GM23248 (cell line): Measurements from ENCODE around the gene ZNF343. TPM values are rescaled to one million over a fixed set of nuclear protein-coding genes. Genes with fewer than 3 reads are reported as not detected.

ENCODE experiments used
- DNase-seq: peaks from one replicate; pipeline ENCODE4 v3.0.0-alpha.2; 2015
- H2AFZ ChIP-seq: fragments of 200-600 bp; sonication (generic); 2 replicates; pipeline ENCODE4 v1.6.1; 2016; ENCODE audit warnings: antibody characterized with exemption
- H3F3A ChIP-seq: fragments of 200-600 bp; sonication (generic); 2 replicates; pipeline ENCODE4 v1.6.1; 2016; ENCODE audit warnings: mild to moderate bottlenecking, antibody characterized with exemption, mixed run types; ENCODE audit not compliant: insufficient read depth
- H3K27ac ChIP-seq: fragments of 200-600 bp; sonication (generic); 2 replicates; pipeline ENCODE4 v1.5.1; 2016; ENCODE audit warnings: mild to moderate bottlenecking
- H3K27me3 ChIP-seq: fragments of 200-600 bp; sonication (generic); replicated peaks from 2 replicates; pipeline ENCODE4 v1.6.1; 2016; ENCODE audit warnings: mild to moderate bottlenecking; ENCODE audit not compliant: insufficient read depth
- H3K36me3 ChIP-seq: fragments of 200-600 bp; sonication (generic); 2 replicates; pipeline ENCODE4 v1.6.1; 2016; ENCODE audit warnings: low read depth, mild to moderate bottlenecking
- H3K4me1 ChIP-seq: fragments of 200-600 bp; sonication (generic); 2 replicates; pipeline ENCODE4 v1.6.1; 2016; ENCODE audit warnings: mild to moderate bottlenecking; ENCODE audit not compliant: insufficient read depth
- H3K4me2 ChIP-seq: fragments of 200-600 bp; sonication (generic); one replicate; pipeline ENCODE4 v1.6.1; 2016; ENCODE audit warnings: mild to moderate bottlenecking; ENCODE audit not compliant: unreplicated experiment
- H3K4me3 ChIP-seq: fragments of 200-600 bp; sonication (generic); 2 replicates; pipeline ENCODE4 v1.5.1; 2016; ENCODE audit warnings: mild to moderate bottlenecking
- H3K79me2 ChIP-seq: fragments of 200-600 bp; sonication (generic); 2 replicates; pipeline ENCODE4 v1.6.1; 2016; ENCODE audit warnings: mild to moderate bottlenecking; ENCODE audit not compliant: insufficient read depth
- H3K9ac ChIP-seq: fragments of 200-600 bp; sonication (generic); 2 replicates; pipeline ENCODE4 v1.6.1; 2016; ENCODE audit warnings: mild to moderate bottlenecking
- H3K9me2 ChIP-seq: fragments of 200-600 bp; sonication (generic); 2 replicates; pipeline ENCODE4 v1.6.1; 2016; ENCODE audit warnings: mixed run types, mild to moderate bottlenecking, moderate library complexity; ENCODE audit not compliant: insufficient read depth
- H3K9me3 ChIP-seq: fragments of 200-600 bp; sonication (generic); one replicate; pipeline ENCODE4 v1.6.1; 2017; ENCODE audit warnings: low read depth
- H4K20me1 ChIP-seq: fragments of 200-600 bp; sonication (generic); 2 replicates; pipeline ENCODE4 v1.6.0; 2016; ENCODE audit not compliant: insufficient read depth
- EZH2 ChIP-seq: fragments of 200-600 bp; sonication (generic); IDR thresholded peaks from 2 replicates; pipeline ENCODE4 v1.6.1; 2018; ENCODE audit warnings: antibody characterized with exemption, mild to moderate bottlenecking; ENCODE audit not compliant: insufficient read depth, poor library complexity, severe bottlenecking
- EZH2phosphoT487 ChIP-seq: fragments of 200-600 bp; sonication (generic); IDR thresholded peaks from 2 replicates; pipeline ENCODE4 v1.6.1; 2018; ENCODE audit warnings: antibody characterized with exemption, moderate library complexity, mild to moderate bottlenecking, low read depth; ENCODE audit not compliant: insufficient read depth
- WGBS, 2 experiments: methylation state at CpG; one replicate each; pipeline ENCODE4 v1.1.6; 2015 to 2017; ENCODE audit warnings: low lambda C conversion rate in 2 of 2, low coverage in 1 of 2; ENCODE audit errors: missing lambda C conversion rate in 2 of 2; 5-methylcytosine and 5-hydroxymethylcytosine counted together
- in situ Hi-C: fragments of 300-500 bp; cut with MboI; formaldehyde crosslinking; loops from 2 replicates; pipeline ENCODE4 v1.15.0; 2020
- polyA plus RNA-seq: library from polyadenylated mRNA; unstranded; fragments of >200 nt; fragmentation: Nextera tagmentation; extraction: Ambion mirVana; gene quantifications from 2 replicates; pipeline ENCODE4 v1.2.1, GENCODE V29; 2016
- total RNA-seq: library from RNA; depleted of rRNA; stranded (reverse); fragments of >200 nt; shearing (Covaris generic); gene quantifications from 2 replicates; pipeline ENCODE4 v1.2.3, GENCODE V29; 2014

Gene ZNF343
- total and polyA plus RNA-seq, 2 experiments from 2014 or later = 8.1 to 11.0 TPM

DNA sequence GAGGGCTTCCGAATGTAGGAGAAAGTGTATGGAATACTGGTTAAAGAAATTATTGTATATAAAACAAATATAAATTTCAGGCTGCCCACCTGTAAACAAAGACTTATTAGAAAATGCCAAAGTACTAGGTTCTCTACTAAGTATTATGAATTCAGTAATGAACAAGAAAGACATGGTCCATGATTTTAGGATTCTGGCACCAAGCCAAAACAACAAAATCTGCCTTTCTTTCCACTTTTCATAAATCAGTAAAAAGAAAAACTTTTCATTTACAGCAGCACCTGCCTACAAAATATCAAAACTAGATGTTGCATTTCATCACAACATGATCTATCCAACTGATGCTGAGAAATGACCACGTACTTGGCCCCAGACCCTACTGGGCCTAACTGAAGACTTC lies 23.6 kb downstream of the ZNF343 start:
- Histone ChIP-seq H3F3A (peaks cover 7% of the 10 kb centered on the region; the same call in 1 of the 2 replicates), H3K4me3 (no peak overlapping the region), H3K36me3 (peaks cover 49% of the 10 kb centered on the region), H3K4me2 (no peak overlapping the region), H3K9me2 (no peaks in the 10 kb centered on the region), H3K79me2 (no peaks in the 10 kb centered on the region), H3K9me3 (no peaks in the 10 kb centered on the region), H3K27me3 (no peaks in the 10 kb centered on the region), H2AFZ (no peak overlapping the region), H3K27ac (no peak overlapping the region), H3K4me1 (no peaks in the 10 kb centered on the region), H3K9ac (no peak overlapping the region), H4K20me1 (no peaks in the 10 kb centered on the region)
- 97 to 98% methylated on average over 2 of the region's 2 CpGs for WGBS, 2 experiments
- in situ Hi-C loops = no loop called here
- TF ChIP-seq EZH2 (no peak), EZH2phosphoT487 (no peak)
- no peak for DNase-seq

DNA sequence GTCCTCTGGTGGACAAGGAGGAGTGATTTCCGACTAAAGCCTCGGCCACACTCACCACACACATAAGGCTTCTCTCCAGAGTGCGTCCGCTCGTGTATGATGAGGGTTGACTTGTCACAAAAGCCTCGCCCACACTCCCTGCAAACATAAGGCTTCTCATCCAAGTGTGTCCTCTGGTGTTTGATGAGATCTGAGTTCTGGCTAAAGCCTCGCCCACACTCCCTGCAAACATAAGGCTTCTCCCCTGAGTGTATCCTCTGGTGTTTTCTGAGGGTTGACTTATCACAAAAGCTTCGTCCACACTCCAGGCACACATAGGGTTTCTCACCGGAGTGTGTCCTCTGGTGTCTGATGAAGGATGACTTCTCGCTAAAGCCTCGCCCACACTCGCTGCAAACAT lies 25.2 kb downstream of the ZNF343 start:
- peaks cover 7% of the 10 kb centered on the region; the same call in 1 of the 2 replicates for H3F3A ChIP-seq
- no peak for DNase-seq
- TF ChIP-seq EZH2phosphoT487 = no peak
- no peak for TF ChIP-seq EZH2
- no peak overlapping the region for H3K4me3 ChIP-seq
- no peak overlapping the region for H2AFZ ChIP-seq
- peaks cover 37% of the 10 kb centered on the region for H3K36me3 ChIP-seq
- no peak overlapping the region for H3K9ac ChIP-seq
- no peaks in the 10 kb centered on the region for H3K9me3 ChIP-seq
- H3K4me2 ChIP-seq = no peak overlapping the region
- 97 to 98% methylated on average over 12 of the region's 12 CpGs for WGBS, 2 experiments
- no peaks in the 10 kb centered on the region for H3K4me1 ChIP-seq
- in situ Hi-C loops = no loop called here
- H4K20me1 ChIP-seq = no peaks in the 10 kb centered on the region
- no peak overlapping the region for H3K27ac ChIP-seq
- H3K27me3 ChIP-seq = no peaks in the 10 kb centered on the region
- no peaks in the 10 kb centered on the region for H3K79me2 ChIP-seq
- no peaks in the 10 kb centered on the region for H3K9me2 ChIP-seq

DNA sequence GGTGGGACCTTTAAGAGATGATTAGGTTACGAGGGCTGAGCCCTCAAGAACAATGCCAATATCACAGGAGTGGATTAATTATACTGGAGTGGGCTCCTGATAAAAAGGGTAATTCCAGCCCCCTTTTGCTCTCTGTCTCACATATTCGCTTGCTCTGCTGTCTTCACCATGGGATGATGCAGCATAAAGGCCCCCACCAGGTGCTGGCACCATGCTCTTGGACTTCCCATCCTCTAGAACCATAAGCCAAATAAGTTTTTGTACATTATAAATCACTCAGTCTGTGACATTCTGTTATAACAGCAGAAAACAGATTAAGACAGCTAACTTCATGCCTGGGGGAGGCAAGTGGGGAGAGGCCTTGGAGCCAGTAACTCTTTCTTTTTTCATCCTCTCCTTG lies 28.3 kb downstream of the ZNF343 start:
- no peaks in the 10 kb centered on the region for H3K4me1 ChIP-seq
- no peak overlapping the region for H2AFZ ChIP-seq
- no peak for TF ChIP-seq EZH2
- H3K79me2 ChIP-seq = no peaks in the 10 kb centered on the region
- H3K9me3 ChIP-seq = no peaks in the 10 kb centered on the region
- in situ Hi-C loops = no loop called here
- no peaks in the 10 kb centered on the region for H4K20me1 ChIP-seq
- H3K4me3 ChIP-seq = no peak overlapping the region
- no peaks in the 10 kb centered on the region for H3K27me3 ChIP-seq
- no peak overlapping the region for H3K9ac ChIP-seq
- H3K4me2 ChIP-seq = no peak overlapping the region
- no peak for DNase-seq
- no peaks in the 10 kb centered on the region for H3K9me2 ChIP-seq
- H3K36me3 ChIP-seq = peaks cover 16% of the 10 kb centered on the region
- 93 to 98% methylated on average over 2 of the region's 2 CpGs for WGBS, 2 experiments
- H3F3A ChIP-seq = peaks cover 3% of the 10 kb centered on the region; the same call in 1 of the 2 replicates
- no peak overlapping the region for H3K27ac ChIP-seq

DNA sequence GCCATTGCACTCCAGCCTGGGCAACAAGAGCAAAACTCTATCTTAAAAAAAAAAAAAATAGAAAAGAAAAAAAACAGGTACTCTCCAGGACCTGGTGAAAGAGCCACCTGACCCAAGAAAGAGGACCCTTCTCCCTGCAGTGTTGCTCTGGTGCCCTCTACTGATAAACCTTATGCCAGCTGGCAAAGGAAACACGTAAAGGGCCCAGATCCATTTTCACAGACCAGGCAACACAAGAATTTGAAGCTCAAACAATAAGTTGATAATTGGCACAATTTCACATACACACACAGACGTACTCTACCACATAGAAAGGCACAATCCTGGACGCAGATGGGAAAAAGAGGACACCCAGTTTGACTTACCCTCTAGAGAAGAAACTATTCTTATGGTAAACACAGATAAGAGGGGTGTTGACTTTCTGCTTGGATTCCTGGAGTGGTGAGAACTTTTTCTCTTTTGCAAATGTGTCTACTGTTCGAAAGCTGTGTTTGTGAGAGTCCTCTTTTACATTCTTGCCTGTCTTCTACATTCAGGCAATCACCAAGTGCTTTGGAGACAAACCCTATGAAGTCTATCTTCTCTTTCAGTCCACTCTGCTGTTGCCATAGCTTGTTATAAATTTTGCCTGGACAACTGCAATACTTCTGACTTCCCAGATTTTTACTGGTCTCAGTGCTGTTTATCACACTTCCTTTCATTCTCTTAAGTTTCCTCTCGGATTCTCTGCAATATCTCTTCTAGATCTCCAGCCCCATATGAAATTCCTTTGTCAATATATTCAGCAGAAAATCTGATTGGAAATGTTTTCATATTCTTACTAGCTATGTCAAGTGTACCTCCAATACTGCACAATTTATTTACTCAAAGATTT lies 31.7 kb downstream of the ZNF343 start:
- Histone ChIP-seq H3K36me3 (peaks cover 3% of the 10 kb centered on the region; the same call in 1 of the 2 replicates), H3K27ac (no peak overlapping the region), H3K4me2 (no peak overlapping the region), H3K4me1 (peaks cover 16% of the 10 kb centered on the region), H3K79me2 (no peaks in the 10 kb centered on the region), H3K27me3 (no peaks in the 10 kb centered on the region), H3K9me2 (no peaks in the 10 kb centered on the region), H3K9me3 (no peaks in the 10 kb centered on the region), H3F3A (peaks cover 26% of the 10 kb centered on the region), H3K9ac (no peak overlapping the region), H4K20me1 (no peaks in the 10 kb centered on the region), H2AFZ (no peak overlapping the region), H3K4me3 (no peak overlapping the region)
- in situ Hi-C loops = no loop called here
- WGBS, 2 experiments = 95 to 96% methylated on average over 5 of the region's 5 CpGs
- DNase-seq = no peak
- TF ChIP-seq EZH2 (no peak), EZH2phosphoT487 (no peak)
